ENCODE results near the gene DIPK1A. TPM values are rescaled to one million over a fixed set of nuclear protein-coding genes. Genes with fewer than 3 reads are reported as not detected.
A peak's percentile ranks its signal among the peaks of the same experiment; 100 is the strongest.

Gene DIPK1A
- total RNA-seq: 1.3 and 3.1 TPM in 2 replicates

DNA sequence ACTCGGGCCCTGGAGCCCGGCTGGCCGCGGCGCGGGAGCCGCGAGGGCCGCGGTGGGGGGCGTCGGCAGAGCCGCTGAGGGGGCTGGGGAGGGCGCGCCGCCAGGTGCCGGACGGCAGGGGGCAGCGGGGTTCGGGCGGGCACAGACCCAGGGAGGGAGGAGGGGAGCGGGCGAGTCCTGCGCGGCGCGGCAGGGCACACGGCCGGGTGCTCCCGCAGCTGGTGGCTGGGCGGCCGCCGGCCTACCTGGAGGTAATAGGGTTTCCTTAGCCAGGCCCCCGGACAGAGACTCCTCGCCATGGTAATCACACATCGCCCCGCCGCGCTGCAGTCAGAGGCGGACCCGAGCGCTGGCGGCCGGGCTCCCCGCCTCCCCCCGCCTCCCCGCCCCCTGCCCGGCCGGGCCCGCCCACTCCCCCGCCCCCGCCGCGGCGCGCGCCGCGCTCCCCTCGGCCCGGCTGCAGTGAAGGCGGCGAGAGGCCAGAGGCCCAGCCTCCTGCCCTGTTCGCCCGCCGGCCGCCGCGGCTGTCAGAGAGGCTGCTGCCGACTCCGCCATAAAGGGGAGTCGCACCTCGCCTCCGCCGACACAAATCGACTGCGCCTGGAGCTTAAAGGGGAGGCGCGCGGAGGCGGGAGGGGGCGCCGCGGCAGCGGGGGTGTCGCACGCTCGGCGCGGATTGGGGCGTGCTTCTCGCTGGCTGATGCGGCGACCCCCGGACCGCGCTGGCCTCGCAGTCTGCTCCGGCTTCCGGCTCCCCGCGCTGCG lies at the start of gene DIPK1A:
Gene DIPK1A (minus strand): TSS at position 332 of the 765 bp plus-strand sequence. CDS start 33 bp downstream, at position 299.
- DNase-seq (ENCODE audit: extremely low read depth, low read depth, low spot score): no peak

DNA sequence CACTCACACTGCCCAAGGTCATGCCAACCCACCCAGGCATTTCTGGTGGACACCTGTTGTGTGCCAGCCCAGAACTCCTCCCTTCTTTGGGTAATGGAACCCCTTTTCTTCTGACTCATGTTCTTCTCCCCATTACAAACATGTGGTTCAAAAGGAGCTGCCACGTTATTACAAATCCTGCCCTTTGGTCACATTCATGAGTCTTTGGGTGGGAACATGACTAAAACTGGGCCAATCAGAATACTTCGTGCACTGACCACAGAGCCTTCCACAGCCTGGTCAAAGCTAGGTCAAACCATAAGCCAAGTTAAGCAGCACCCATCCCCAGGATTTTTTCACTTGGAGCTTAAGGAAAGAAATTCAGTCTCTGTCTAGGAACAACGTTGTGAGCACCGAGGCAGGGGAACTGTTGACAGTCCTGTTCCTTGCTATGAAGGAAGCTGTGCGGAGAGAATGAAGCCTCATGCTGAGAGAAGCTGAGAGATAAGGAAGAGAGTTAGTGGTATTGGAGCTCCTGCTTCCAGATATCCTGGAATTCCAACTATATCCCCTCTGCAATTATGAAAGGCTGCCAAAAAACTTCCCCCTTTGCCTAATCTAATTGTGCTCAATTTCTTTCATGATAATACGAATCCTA lies 46.8 kb upstream of the DIPK1A start:
- DNase-seq (ENCODE audit: extremely low read depth, low read depth, low spot score): no peak

- no peak for DNase-seq (ENCODE audit: extremely low read depth, low read depth, low spot score)
Observed at GRCh38 chr1:93005252-93005598, 44.0 kb upstream of the DIPK1A start.

DNA sequence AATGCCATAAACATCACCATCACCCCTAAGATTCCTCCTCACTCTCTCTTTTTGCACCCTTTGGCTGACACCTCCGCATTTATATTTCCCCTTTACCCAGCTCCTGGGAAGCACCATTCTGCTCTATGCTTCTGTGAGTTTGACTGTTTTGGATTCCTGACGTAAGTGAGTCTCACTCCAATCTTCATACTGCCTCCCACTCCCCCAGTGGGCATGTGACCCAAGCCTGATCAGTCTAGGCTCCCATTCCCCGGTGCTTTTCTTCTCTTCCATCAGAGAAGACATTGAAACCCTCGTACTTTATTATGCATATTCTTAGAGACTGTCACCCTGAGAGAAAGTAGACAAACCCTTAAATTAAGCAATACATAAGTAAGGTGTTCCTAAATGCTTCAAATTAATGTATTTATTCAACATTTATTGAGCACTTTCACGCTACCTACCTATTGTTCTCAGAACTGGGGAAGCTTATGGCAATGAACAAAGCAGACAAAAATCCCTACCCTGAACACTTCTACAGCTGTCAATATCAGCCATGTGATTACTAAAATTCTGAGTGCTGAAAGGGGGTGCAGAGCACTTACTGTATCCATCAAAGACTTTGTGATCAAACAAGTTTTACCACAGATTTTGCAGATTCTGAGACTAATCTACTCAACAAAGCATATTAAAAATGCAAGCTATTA lies 43.4 kb upstream of the DIPK1A start:
- DNase-seq (ENCODE audit: extremely low read depth, low read depth, low spot score): no peak

- no peak for DNase-seq (ENCODE audit: extremely low read depth, low read depth, low spot score)
Observed at GRCh38 chr1:93003981-93004380, 42.7 kb upstream of the DIPK1A start.

GRCh38 chr1:93002781-93003180 lies 41.5 kb upstream of the DIPK1A start:
- no peak for DNase-seq (ENCODE audit: extremely low read depth, low read depth, low spot score)

GRCh38 chr1:93001893-93002292 lies 40.6 kb upstream of the DIPK1A start:
- no peak for DNase-seq (ENCODE audit: extremely low read depth, low read depth, low spot score)

DNA sequence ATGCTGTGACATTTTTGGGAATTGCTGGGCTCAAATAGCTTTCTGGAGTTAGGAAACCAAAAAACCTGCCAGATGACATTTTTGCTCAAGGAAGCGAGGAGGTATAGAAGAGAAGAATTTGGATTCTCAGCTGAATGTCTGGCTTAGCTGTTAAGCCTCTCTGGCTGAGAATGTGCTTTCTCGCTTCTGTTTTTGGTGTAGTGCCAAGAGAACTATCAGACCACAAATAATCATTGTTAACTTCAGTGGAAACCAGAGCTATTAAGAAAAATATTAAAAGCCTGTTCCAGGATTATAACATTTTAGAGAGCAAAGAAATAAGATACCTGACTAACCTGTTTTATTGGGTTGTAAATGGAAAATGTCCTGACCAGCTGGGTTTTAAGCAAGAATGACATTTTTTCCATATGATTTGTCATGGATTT lies 39.5 kb upstream of the DIPK1A start:
- no peak for DNase-seq (ENCODE audit: extremely low read depth, low read depth, low spot score)

GRCh38 chr1:93000291-93000690 lies 39.0 kb upstream of the DIPK1A start:
- no peak for DNase-seq (ENCODE audit: extremely low read depth, low read depth, low spot score)

GRCh38 chr1:92998821-92999220 lies 37.6 kb upstream of the DIPK1A start:
- DNase-seq (ENCODE audit: extremely low read depth, low read depth, low spot score): no peak

GRCh38 chr1:92995441-92996430 lies 34.5 kb upstream of the DIPK1A start:
- DNase-seq (ENCODE audit: extremely low read depth, low read depth, low spot score): no peak

GRCh38 chr1:92994105-92994712 lies 32.9 kb upstream of the DIPK1A start:
- DNase-seq (ENCODE audit: extremely low read depth, low read depth, low spot score): peak; percentile 51

DNA sequence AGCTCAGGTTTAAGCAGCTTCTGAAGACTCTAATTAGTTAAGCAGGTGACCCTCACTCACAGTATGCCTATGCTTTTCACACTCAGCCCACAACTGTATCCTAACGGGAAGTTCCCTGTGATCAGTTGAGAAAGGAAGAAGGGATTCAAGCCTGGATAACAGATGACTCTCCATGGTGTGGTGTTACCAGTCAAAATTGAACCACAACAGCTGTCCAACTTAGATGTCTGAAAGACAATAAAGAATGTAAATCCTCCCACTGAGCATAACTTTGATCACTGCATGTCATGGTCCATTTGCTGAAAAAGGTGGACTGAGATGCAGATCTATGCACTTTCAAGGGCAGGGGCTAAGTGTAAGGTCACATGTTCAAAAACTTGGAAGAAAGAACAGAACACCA lies 32.3 kb upstream of the DIPK1A start:
- DNase-seq (ENCODE audit: extremely low read depth, low read depth, low spot score): no peak

- no peak for DNase-seq (ENCODE audit: extremely low read depth, low read depth, low spot score)
Observed at GRCh38 chr1:92992877-92993276, 31.6 kb upstream of the DIPK1A start.

GRCh38 chr1:92992054-92992453 lies 30.8 kb upstream of the DIPK1A start:
- DNase-seq (ENCODE audit: extremely low read depth, low read depth, low spot score): no peak

DNA sequence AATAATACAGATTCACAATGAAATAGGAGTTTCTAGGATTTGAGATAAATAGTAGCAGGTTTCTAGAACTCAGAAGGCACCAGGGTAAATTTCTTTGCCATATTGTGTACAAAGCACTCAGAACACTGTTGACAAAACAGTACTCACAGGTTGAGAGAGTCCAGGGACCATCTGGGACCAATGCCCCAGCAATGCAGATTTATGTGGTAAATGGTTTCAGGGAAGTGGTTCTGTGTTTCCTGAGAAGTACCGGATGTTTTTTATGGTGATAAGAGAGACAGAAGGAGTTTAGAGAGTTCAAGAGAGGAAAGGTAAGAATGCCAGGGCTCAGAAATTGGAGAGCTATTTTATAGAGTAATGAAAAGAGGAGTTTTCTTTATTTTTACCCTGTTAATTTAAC lies 29.6 kb upstream of the DIPK1A start:
- no peak for DNase-seq (ENCODE audit: extremely low read depth, low read depth, low spot score)

DNA sequence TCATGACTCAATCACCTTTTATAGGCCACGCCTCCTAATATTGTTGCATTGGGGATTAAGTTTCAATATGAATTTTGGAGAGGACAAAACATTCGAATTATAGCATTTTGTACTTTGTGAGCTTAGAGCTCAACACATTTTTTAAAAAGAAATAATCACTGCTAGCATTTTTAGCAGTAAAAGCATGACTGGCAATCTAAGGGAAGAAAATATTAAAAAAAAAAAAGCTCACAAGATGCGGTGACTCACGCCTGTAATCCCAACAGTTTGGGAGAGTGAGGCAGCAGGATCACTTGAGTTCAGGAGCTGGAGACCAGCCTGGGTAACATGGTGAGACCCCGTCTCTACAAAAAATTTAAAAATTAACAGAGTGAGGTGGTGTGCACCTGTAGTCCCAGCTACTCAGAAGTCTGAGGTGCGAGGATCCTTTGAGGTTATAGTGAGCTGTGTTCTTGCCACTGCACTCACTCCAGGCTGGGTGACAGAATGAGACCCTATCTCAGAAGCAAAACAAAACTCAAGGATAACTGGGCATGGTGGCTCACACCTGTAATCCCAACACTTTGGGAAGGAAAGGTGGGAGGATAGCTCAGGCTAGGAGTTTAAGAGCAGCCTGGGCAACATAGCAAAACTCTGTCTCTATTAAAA lies 28.8 kb upstream of the DIPK1A start:
- no peak for DNase-seq (ENCODE audit: extremely low read depth, low read depth, low spot score)

DNA sequence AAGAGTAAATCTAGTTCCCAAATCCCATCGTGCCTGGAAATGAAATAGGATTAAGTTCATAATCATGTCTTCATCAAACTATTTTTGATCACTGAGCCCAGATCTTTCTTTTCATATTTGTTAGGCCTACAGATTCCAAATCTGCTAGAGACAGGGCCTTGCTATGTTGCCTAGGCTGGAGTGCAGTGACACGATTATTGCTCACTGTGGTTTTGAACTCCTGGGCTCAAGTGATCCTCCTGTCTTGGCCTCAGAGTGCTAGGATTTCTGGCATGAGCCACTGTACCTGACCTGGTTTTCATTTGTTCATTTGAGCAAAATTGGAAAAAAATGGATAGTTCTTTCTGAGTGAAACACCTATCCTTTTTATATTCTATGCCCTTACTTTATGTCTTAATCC lies 28.0 kb upstream of the DIPK1A start:
- DNase-seq (ENCODE audit: extremely low read depth, low read depth, low spot score): no peak

DNA sequence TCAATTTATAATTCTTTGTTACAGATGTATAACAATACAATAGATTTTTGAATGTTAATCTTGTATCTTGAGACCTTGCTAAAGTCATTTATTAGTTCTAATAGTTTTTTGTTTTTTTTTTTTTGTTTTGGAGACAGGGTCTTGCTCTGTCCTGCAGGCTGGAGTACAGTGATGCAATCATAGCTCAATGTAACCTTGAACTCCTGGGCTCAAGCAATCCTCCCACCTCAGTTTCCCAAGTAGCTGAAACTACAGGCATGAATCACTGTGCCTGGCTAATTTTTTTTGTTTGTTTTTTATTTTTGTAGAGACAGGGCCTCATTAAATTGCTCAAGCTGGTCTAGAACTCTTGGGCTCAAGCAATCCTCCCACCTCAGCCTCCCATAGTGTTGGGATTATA lies 26.2 kb upstream of the DIPK1A start:
- no peak for DNase-seq (ENCODE audit: extremely low read depth, low read depth, low spot score)

DNA sequence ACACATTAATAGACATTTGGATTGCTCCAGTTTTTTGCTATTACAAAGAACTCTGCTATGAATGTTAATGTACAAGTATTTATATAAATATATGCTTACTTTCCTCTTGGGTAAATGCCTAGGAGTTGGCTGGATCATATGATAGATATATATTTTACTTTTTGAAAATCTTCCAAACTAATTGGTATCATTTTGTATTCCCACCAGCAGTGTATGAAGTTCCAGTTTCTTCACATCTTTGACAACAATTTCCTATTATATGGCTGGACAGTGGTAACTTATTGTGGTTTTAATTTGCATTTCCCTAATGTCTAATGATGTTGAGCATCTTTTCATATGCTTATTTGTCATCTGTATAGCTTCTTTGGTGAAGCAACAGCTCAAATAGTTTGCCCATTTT lies 23.8 kb upstream of the DIPK1A start:
- DNase-seq (ENCODE audit: extremely low read depth, low read depth, low spot score): no peak

All from glomerular endothelial cell (primary cell).